Right kidney (tissue), 1 donor: ENCODE measurements around the gene EXOC3.

Source experiments
- DNase-seq: peaks from one replicate; pipeline ENCODE4 v3.0.0-alpha.2; 2016

Gene EXOC3

DNA sequence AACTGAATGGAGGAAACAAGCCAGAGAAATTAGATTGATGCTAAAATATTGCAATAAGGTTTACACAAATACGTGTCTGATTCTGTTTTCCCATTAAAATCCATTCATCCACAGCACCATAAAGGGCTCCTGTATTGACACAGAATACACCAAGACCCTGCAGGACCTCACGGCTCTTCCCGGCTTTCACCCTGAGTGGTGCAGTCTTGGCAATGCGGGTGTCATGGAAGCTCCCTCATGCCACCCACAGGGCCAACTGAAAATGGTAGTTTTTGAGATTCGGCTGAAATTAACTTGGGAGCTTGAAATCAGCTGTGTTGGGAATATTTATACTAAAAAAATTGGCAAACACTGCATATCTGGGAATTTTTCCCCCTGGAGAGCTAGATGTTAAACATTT is 17.3 kb upstream of the EXOC3 start:
- no peak for DNase-seq

DNA sequence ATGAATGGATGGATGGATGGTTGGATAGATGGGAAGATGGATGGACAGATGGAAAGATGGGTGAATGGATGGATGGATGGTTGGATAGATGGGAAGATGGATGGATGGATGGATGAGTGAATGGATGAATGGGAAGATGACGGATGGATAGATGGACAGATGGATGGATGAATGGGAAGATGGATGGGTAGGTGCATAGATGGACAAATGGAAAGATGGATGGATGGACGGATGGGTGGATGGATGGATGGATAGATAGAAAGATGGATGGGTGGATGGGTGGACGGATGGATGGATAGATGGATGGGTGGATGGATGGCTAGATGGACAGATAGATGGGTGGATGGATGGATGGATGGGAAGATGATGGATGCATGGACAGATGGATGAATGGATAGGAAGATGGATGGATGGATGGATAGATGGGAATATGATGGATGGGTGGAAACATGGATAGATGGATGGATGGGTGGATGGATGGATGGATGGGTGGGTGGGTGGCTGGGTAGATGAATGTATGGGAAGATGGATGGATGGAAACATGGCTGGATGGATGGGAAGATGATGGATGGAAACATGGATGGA is 16.5 kb upstream of the EXOC3 start:
- DNase-seq, result no peak

DNA sequence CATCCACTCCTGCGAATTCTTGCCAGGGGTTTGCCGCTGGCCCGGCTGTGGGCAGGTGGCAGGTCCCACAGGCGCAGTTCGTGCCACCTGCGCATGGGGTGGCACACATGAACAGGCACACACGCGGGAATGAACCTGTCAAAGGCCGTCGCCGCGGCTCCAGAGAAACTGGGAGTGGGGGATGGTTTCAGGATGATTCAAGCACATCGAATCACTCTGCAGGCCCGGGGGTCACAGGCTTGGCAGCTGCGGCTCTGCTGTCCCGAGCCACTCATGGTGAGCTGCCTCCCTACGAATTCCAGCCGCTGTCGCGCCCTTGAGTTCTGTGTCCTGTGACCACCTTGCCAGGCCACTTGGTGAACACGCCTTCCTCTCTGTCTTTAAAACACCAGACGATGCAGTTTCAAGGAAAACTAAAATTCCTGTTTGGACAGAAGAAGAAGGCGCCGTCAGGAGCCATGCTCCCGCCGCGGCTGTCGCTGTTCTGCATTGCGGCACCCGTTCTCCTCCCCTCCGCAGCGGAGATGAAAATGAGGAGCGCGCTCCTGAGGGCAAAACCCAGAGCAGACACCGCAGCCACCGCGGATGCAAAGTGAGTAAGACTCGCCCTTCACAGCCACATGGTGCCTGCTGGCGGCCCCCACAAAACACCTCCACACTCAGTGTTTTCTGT is 15.4 kb upstream of the EXOC3 start:
- no peak for DNase-seq

DNA sequence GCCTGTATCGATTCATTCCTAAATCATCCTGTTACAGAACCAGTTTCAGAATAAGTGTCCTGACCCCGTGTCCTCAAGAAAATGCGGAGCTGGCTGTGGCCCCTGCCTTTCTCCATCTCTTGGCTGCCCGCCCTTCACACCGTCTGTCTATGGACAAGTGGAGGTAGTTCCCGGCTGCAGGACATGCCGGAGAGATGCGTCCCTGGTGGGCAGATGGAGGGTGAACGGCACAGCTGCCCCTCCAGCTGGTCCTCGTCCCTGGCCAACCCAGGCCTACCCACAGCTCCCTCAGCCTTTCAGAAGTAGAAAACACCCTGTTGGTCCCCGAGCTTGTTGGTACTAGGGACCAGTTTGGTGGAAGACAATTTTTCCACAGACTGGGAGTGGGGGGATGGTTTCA is 14.8 kb upstream of the EXOC3 start:
- no peak for DNase-seq

DNA sequence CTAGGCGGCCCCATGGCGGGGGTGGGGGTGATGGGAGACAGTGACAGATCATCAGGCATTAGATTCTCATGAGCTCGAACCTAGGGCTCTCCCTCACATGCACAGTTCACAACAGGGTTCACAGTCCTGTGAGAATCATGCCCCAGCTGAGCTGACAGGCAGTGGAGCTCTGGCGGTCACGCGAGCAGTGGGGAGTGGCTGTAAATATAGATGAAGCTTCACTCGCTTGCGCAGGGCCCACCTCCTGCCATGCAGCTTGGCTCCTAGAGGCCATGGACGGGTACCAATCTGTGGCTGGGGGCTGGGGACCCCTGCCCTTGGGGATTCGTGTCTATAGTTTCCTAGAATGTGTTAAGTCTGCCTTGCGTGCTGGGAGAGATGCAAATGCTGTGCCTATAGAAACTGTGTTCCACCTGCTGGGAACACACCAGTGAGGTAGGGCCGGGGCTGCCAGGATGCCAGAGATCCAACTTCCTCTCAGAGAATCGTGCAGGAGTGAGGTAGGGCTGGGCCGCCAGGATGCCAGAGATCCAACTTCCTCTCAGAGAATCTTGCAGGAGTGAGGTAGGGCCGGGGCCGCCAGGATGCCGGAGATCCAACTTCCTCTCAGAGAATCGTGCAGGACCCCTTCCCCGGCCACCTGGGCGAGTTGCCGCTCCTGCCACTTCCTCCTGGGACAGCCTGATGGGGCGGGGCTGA is 14.1 kb upstream of the EXOC3 start:
- no peak for DNase-seq

GRCh38 chr5:429453-430188 is 13.4 kb upstream of the EXOC3 start:
- no peak for DNase-seq

DNA sequence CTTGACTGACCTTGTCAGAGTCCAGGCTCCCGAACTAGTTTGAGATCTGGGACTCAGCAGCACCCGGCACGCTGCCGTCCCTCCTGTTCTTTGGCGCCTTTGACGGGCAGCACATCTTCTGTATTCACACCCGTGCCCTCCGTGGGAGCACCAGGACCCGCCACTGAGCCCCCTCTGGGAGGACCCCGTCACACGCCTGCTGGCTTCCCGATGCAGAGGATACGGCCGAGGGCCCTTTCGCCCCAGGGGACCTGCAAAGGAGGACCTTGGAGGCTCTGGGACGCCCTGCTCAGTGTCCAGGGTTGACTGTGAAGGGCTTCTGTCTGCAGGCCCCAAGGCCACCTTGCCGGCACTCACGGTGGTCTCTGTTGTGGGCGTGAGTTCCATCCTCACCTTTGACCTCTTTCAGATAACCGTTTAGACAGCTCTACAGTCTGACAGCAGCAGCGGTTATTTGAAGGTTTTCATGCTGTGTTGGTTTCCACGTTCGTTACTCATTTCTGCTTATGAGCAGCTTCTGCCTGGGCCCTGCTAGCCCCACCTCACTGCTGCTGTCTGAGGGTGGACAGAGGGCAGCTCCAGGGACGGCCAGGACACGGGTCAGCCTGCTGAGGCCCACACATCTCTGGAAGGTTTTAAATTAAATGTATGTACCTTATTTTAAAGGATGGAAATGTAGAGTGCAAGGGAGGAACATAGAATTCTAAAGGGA is 12.6 kb upstream of the EXOC3 start:
- DNase-seq, result no peak

GRCh38 chr5:431001-431710 is 11.8 kb upstream of the EXOC3 start:
- DNase-seq, result no peak

- DNase-seq, result no peak
Measured at GRCh38 chr5:431711-432050, 11.3 kb upstream of the EXOC3 start.

- no peak for DNase-seq
Measured at GRCh38 chr5:432201-432927, 10.6 kb upstream of the EXOC3 start.

- DNase-seq, result no peak
Measured at GRCh38 chr5:432928-433791, 9.8 kb upstream of the EXOC3 start.

GRCh38 chr5:433836-434235 is 9.1 kb upstream of the EXOC3 start:
- DNase-seq, result no peak

DNA sequence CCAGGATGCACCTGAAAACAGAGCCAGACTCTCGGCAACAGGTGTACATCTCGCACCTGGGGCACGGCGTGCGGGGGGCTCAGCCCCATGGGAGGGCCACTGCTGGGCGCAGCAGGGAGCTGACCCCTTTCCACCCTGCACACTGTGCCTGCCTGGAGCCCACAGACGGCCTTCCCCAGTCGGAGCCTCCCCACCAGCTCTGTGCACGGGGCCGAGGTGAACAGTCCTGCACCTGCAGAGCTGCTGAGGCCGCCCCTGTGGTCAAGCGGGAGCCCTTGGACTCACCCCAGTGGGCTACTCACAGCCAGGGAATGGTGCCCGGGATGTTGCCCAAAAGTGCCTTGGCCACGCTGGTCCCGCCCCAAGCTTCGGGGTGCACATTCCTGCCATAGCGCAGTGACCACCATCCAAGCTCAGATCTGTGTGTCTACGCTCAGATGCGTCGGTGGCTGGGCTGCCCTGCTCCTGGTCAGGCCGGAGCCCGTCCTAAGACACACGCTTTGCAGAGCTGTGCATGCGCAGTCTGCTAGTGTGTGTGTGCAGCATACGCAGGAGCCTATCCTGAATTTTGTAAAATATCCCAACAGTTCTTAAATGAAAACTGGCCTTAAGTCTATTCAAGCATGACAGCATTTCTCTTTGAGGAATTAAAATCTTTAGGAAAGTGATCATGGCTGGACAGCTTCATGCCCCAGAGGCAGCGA is 8.4 kb upstream of the EXOC3 start:
- no peak for DNase-seq

DNA sequence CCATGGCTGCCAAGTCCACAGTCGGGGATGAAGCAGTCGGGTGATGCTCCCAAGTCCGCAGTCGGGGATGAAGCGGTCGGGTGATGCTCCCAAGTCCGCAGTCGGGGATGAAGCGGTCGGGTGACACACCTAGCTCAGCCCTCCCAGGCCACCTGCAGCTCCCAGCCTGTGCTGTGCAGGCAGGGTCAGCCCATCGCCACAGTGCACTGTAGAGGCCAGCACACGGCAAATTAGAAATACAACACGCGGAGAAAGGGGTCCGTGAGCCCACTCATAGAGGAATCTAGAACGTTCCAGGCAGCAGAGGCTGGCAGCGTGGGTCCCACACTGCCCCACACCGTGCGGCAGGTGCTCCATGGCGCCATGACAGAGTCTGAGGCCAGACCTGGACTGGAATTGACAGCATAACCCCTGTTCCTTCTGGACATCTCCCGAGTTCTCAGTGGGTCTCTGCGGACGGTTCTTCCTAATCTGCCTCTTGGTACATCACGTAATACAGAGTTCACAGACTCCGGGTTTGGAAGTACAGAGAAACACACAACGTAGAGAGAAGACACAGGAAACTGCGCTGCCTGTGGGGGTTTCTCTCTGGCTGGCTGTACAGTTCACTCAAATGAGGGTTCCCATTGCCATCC is 7.7 kb upstream of the EXOC3 start:
- no peak for DNase-seq

DNA sequence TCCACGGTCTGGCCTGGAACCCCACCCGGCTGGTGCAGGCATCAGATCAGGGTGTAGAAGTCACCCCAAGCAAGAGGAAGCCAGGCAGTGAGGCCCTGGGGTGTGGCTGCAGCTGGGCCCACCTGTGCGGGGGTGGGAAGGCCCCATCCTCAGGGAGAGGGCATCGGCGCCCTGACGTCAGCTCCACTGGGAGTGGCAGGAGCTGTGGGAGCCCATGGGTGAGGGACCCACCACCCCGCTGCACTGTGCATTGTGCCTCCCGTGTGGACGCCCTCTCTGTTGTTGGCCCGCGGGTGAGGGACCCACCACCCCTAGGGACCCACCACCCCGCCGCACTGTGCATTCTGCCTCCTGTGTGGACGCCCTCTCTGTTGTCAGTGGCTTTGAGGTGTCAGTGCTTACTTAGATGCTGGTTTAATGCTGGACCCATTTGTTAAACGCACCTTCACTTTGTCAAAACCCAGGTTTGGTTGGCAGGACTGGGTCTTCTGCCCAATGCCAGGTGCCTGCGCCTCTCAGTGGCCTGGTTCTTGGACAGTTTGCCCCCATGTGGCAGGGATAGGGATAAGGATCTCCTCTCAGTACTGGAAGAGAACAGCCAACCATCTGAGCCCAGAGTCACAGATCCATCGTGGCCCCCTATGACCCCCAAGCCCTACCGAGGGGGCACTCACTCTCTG is 6.9 kb upstream of the EXOC3 start:
- no peak for DNase-seq

- no peak for DNase-seq
Measured at GRCh38 chr5:436641-436975, 6.4 kb upstream of the EXOC3 start.

DNA sequence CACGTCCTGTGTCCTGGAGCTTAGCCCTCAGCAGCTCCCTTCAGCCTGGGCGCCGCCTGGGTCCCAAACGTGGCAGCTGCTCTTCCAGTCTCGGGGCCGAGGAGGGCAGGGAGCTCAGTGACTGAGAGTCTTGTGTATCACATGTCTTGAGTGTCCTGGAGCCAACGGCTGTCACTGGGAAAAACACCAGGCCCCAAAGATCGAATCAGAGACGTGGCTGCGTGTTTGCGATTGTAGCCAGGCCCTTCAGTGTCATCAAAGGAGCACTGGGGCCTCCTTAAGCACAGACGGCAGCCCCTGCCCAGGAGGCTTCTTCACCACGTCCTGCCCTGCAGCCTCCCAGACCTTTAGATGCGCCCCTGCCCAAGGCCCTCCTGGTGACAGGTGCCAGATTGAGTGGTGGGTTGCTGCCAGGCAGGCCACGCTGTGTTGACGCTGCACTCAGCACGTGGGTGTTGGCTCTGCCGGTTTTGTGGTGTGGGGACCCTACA is 5.7 kb upstream of the EXOC3 start:
- no peak for DNase-seq

DNA sequence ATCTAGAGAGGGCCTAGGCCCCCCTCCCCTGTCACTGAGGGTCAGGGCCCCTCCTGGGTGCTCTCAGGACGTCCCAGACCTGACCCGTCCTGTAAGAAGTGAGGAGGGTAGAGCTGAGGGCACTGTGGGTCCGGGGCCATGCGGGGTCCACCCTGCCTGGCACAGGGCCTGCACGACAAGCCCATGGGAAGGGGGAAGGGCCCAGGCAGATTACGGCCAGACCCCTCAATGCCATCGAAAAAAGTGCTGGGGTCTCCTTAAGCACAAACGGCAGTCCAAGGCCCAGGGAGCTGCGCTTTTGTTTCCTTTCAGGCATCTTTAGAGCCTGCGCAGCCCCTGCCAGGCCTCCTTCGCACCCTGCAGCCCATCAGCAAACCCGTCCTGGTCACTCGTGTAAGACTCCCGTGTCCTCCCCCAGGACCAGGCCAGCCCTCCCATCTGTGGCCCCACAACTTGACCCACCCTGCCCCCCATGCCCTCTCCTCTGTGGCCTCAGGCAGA is 4.4 kb upstream of the EXOC3 start:
- no peak for DNase-seq
